ENCODE data around the gene CDC42BPB.

The CDC42BPB gene

DNA sequence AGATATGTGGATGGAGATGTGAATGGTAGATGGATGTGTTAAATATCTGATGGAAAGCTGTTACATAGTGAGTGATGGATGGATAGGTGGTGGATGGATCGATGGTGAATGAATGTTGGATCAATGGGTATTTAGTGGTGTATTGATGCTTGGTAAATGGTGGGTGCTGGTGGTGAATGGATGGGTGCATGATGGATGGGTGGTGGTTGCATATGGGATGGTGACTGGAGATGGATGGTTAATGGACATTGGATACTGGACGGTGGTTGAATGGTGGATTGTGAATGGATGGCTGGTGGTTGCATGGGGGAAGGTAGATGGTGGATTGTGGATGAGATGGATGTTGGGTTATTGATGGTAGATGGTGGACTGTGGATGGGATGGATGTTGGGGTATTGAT lies 24.6 kb upstream of the CDC42BPB start:
- no peak overlapping the region for H3K9ac ChIP-seq (ENCODE audit: low read length)
- H3K4me2 ChIP-seq (ENCODE audit: low read depth, low read length, poor library complexity, severe bottlenecking) = no peak overlapping the region
- no peak for TF ChIP-seq CTCF (IDR thresholded peaks at IDR 0.05; ENCODE audit: insufficient read depth, low read length, poor library complexity, severe bottlenecking)
- no peak for TF ChIP-seq EZH2phosphoT487 (conservative IDR thresholded peaks at IDR 0.05; ENCODE audit: low read length)
- H3K79me2 ChIP-seq (ENCODE audit: insufficient read depth, low read length) = no peaks in the 10 kb centered on the region
- H3K36me3 ChIP-seq (ENCODE audit: low read length) = no peaks in the 10 kb centered on the region
- H3F3A ChIP-seq (ENCODE audit: insufficient read depth) = no peaks in the 10 kb centered on the region
- no peaks in the 10 kb centered on the region for H4K20me1 ChIP-seq (ENCODE audit: low read depth, low read length)
- H2AFZ ChIP-seq (ENCODE audit: low read depth, low read length, severe bottlenecking) = no peak overlapping the region
- H3K4me3 ChIP-seq (ENCODE audit: insufficient read depth, low read length, poor library complexity, severe bottlenecking) = no peak overlapping the region
- no peaks in the 10 kb centered on the region for H3K27me3 ChIP-seq (ENCODE audit: low read length)
- no peak overlapping the region for H3K27ac ChIP-seq (ENCODE audit: low read depth, low read length)
- no peaks in the 10 kb centered on the region for H3K9me3 ChIP-seq (ENCODE audit: insufficient read depth, low read length)
- H3K9me2 ChIP-seq (replicated peaks; ENCODE audit: insufficient read depth, low read length) = no peaks in the 10 kb centered on the region

GRCh38 chr14:103078860-103079587 lies 21.7 kb upstream of the CDC42BPB start:
- H3K27me3 ChIP-seq (ENCODE audit: low read length) = no peaks in the 10 kb centered on the region
- H3K79me2 ChIP-seq (ENCODE audit: insufficient read depth, low read length) = no peaks in the 10 kb centered on the region
- H4K20me1 ChIP-seq (ENCODE audit: low read depth, low read length) = no peaks in the 10 kb centered on the region
- H3K9me3 ChIP-seq (ENCODE audit: insufficient read depth, low read length) = no peaks in the 10 kb centered on the region
- no peak overlapping the region for H3K27ac ChIP-seq (ENCODE audit: low read depth, low read length)
- H3K9me2 ChIP-seq (replicated peaks; ENCODE audit: insufficient read depth, low read length) = no peaks in the 10 kb centered on the region
- no peak for TF ChIP-seq CTCF (IDR thresholded peaks at IDR 0.05; ENCODE audit: insufficient read depth, low read length, poor library complexity, severe bottlenecking)
- no peak for TF ChIP-seq EZH2phosphoT487 (conservative IDR thresholded peaks at IDR 0.05; ENCODE audit: low read length)
- H3K4me3 ChIP-seq (ENCODE audit: insufficient read depth, low read length, poor library complexity, severe bottlenecking) = no peak overlapping the region
- H3F3A ChIP-seq (ENCODE audit: insufficient read depth) = no peaks in the 10 kb centered on the region
- no peak overlapping the region for H3K9ac ChIP-seq (ENCODE audit: low read length)
- no peaks in the 10 kb centered on the region for H3K36me3 ChIP-seq (ENCODE audit: low read length)
- no peak overlapping the region for H2AFZ ChIP-seq (ENCODE audit: low read depth, low read length, severe bottlenecking)
- H3K4me2 ChIP-seq (ENCODE audit: low read depth, low read length, poor library complexity, severe bottlenecking) = no peak overlapping the region

DNA sequence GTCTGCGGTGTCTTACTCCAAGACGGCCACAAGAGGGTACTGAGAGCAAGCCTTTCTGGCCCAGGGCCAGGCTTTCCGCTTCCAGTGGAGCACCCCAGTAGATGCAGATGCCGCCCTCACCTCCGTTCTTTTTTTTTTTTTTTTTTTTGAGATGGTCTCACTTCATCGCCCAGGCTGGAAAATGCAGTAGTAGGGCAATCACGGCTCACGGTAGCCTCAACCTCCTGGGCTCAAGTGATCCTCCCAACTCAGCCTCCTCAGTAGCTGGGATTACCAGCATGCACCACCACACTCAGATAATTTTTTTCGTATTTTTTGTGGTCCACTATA lies 21.0 kb upstream of the CDC42BPB start:
- H3K36me3 ChIP-seq (ENCODE audit: low read length) = no peaks in the 10 kb centered on the region

More for the DNA sequence above, 21.0 kb upstream of the CDC42BPB start:
- no peak overlapping the region for H3K4me3 ChIP-seq (ENCODE audit: insufficient read depth, low read length, poor library complexity, severe bottlenecking)
- no peaks in the 10 kb centered on the region for H3K79me2 ChIP-seq (ENCODE audit: insufficient read depth, low read length)
- H3K9me3 ChIP-seq (ENCODE audit: insufficient read depth, low read length) = no peaks in the 10 kb centered on the region
- no peaks in the 10 kb centered on the region for H4K20me1 ChIP-seq (ENCODE audit: low read depth, low read length)
- H3K9ac ChIP-seq (ENCODE audit: low read length) = no peak overlapping the region
- no peaks in the 10 kb centered on the region for H3K9me2 ChIP-seq (replicated peaks; ENCODE audit: insufficient read depth, low read length)
- H3K27me3 ChIP-seq (ENCODE audit: low read length) = no peaks in the 10 kb centered on the region
- H3K4me2 ChIP-seq (ENCODE audit: low read depth, low read length, poor library complexity, severe bottlenecking) = no peak overlapping the region
- TF ChIP-seq CTCF (IDR thresholded peaks at IDR 0.05; ENCODE audit: insufficient read depth, low read length, poor library complexity, severe bottlenecking) (peak; percentile 27), EZH2phosphoT487 (conservative IDR thresholded peaks at IDR 0.05; ENCODE audit: low read length) (no peak)
- H3F3A ChIP-seq (ENCODE audit: insufficient read depth) = no peaks in the 10 kb centered on the region
- no peak overlapping the region for H2AFZ ChIP-seq (ENCODE audit: low read depth, low read length, severe bottlenecking)
- H3K27ac ChIP-seq (ENCODE audit: low read depth, low read length) = no peak overlapping the region

Measured in SU-DHL-6 (cell line).